HepG2 (cell line): ENCODE results near the gene MMD2. TPM values are rescaled to one million over a fixed set of nuclear protein-coding genes. Genes with fewer than 3 reads are reported as not detected.

Experiments used
- ATAC-seq: fragments of 200-7000 bp; cut with Tn5 transposase; 3 replicates; pipeline ENCODE4 v1.9.1; 2020; ENCODE audit warnings: mild to moderate bottlenecking, moderate library complexity
- BruUV-seq: library from RNA; stranded (reverse); fragments of 400-500 nt; replicated peaks from 2 replicates; lab custom pipeline; 2021; lab: Mats Ljungman, UMichigan
- CTCF ChIA-PET: fragments of 300-600 bp; formaldehyde crosslinking; extraction: SDS; loops from one replicate; lab custom pipeline; 2021; ENCODE audit warnings: low total read pairs, inconsistent platforms, low intra/inter-chr PET ratio; lab: Yijun Ruan, JAX
- POLR2A ChIA-PET: fragments of 350-600 bp; sonication (Branson Sonifier 250); formaldehyde crosslinking; loops from one replicate; lab custom pipeline; 2020; ENCODE audit warnings: antibody characterized with exemption, inconsistent platforms; lab: Yijun Ruan, JAX
- DNase-seq: peaks from one replicate; pipeline ENCODE4 v3.0.0-alpha.2; 2015; ENCODE audit warnings: low spot score
- FAIRE-seq: peaks from 3 replicates; lab custom pipeline; 2011; peaks lifted over from hg19 to GRCh38; lab: Jason Lieb, UNC
- H2AFZ ChIP-seq: one replicate; pipeline ENCODE4 v1.6.1; 2011; ENCODE audit warnings: low read length, inconsistent platforms
- H3K27ac ChIP-seq: fragments of 300-600 bp; 3 replicates; pipeline ENCODE4 v1.8.0; 2011; ENCODE audit warnings: mixed run types, mild to moderate bottlenecking, mixed read lengths, low read length, inconsistent platforms; ENCODE audit not compliant: insufficient read depth; ENCODE audit errors: extremely low read length
- H3K27me3 ChIP-seq, 2 experiments: fragments of 200-600 bp in 1 of 2; 2 replicates in 1 of 2; 3 replicates in 1 of 2; pipeline versions ENCODE4 v1.6.0 to v1.8.0; 2011; ENCODE audit warnings: low read length in 2 of 2, mild to moderate bottlenecking in 2 of 2, moderate library complexity in 2 of 2, inconsistent platforms in 1 of 2; ENCODE audit not compliant: insufficient read depth in 2 of 2, control insufficient read depth in 1 of 2
- H3K36me3 ChIP-seq, 2 experiments: fragments of 200-600 bp in 1 of 2; replicated peaks in 1 of 2; 2 replicates in 1 of 2; 3 replicates in 1 of 2; pipeline versions ENCODE4 v1.5.1 to v1.8.0; 2011; ENCODE audit warnings: low read length in 2 of 2, inconsistent platforms in 1 of 2; ENCODE audit not compliant: insufficient read depth in 2 of 2, control insufficient read depth in 1 of 2
- H3K4me1 ChIP-seq: 2 replicates; pipeline ENCODE4 v1.5.1; 2012; ENCODE audit warnings: low read length, inconsistent platforms; ENCODE audit not compliant: insufficient read depth
- H3K4me2 ChIP-seq: 2 replicates; pipeline ENCODE4 v1.6.0; 2011; ENCODE audit warnings: low read depth, low read length, inconsistent platforms
- H3K4me3 ChIP-seq, 3 experiments: fragments of 200-600 bp in 1 of 3; sonication (generic), shearing (Covaris generic) in 1 of 3; replicated peaks in 1 of 3; 2 replicates each; pipeline ENCODE4 v1.5.1; 2011 to 2016; ENCODE audit warnings: low read length in 3 of 3, inconsistent platforms in 2 of 3, low read depth in 2 of 3, mild to moderate bottlenecking in 2 of 3, control low read depth in 1 of 3, mixed read lengths in 1 of 3; ENCODE audit not compliant: insufficient read depth in 1 of 3
- H3K79me2 ChIP-seq: one replicate; pipeline ENCODE4 v1.6.1; 2011; ENCODE audit warnings: low read length, inconsistent platforms; ENCODE audit not compliant: insufficient read depth
- H3K9ac ChIP-seq: 2 replicates; pipeline ENCODE4 v1.6.0; 2011; ENCODE audit warnings: mild to moderate bottlenecking, low read depth, low read length, inconsistent platforms; ENCODE audit not compliant: insufficient read depth
- H3K9me3 ChIP-seq: 2 replicates; pipeline ENCODE4 v1.5.1; 2012; ENCODE audit warnings: mild to moderate bottlenecking, low read length
- H4K20me1 ChIP-seq: 2 replicates; pipeline ENCODE4 v1.6.0; 2011; ENCODE audit warnings: inconsistent platforms, mild to moderate bottlenecking, low read length, moderate library complexity; ENCODE audit not compliant: insufficient read depth
- ARID4A ChIP-seq: sonication (generic); formaldehyde crosslinking; IDR thresholded peaks from 2 replicates; pipeline ENCODE4 v1.5.0; 2020; ENCODE audit warnings: mild to moderate bottlenecking, missing genetic modification reagents, borderline replicate concordance
- ATF4 ChIP-seq, 2 experiments: fragments of 450-650 bp in 1 of 2; sonication (generic) in 1 of 2; formaldehyde crosslinking; IDR thresholded peaks; 2 replicates each; pipeline versions ENCODE4 v1.5.0 to v1.8.0; 2020 to 2022; ENCODE audit warnings: mild to moderate bottlenecking in 1 of 2, missing genetic modification reagents in 1 of 2
- KDM2A ChIP-seq: sonication (generic); formaldehyde crosslinking; IDR thresholded peaks from 2 replicates; pipeline ENCODE4 v1.4.0; 2020; ENCODE audit warnings: low read depth, missing genetic modification reagents, borderline replicate concordance
- MED1 ChIP-seq: sonication (generic); formaldehyde crosslinking; IDR thresholded peaks from 2 replicates; pipeline ENCODE4 v1.4.0; 2020; ENCODE audit warnings: missing genetic modification reagents
- MTF1 ChIP-seq: sonication (generic); formaldehyde crosslinking; IDR thresholded peaks from 2 replicates; pipeline ENCODE4 v1.5.0; 2020; ENCODE audit warnings: missing genetic modification reagents
- RARA ChIP-seq: IDR thresholded peaks from 2 replicates; pipeline ENCODE4 v1.6.1; 2016; ENCODE audit warnings: missing genetic modification reagents, missing compliant biosample characterization
- STAT5B ChIP-seq: sonication (generic); formaldehyde crosslinking; IDR thresholded peaks from 2 replicates; pipeline ENCODE4 v1.4.0; 2020; ENCODE audit warnings: missing genetic modification reagents
- TCF7L2 ChIP-seq: IDR thresholded peaks from 2 replicates; pipeline ENCODE4 v1.6.1; 2011; ENCODE audit warnings: mild to moderate bottlenecking, low read depth, low read length, moderate library complexity
- ZFP91 ChIP-seq: sonication (generic); formaldehyde crosslinking; IDR thresholded peaks from 2 replicates; pipeline ENCODE4 v1.9.0; 2022; ENCODE audit warnings: missing genetic modification reagents, mild to moderate bottlenecking, borderline replicate concordance
- ZNF337 ChIP-seq: sonication (generic); formaldehyde crosslinking; IDR thresholded peaks from 2 replicates; pipeline ENCODE4 v1.5.1; 2020; ENCODE audit warnings: missing genetic modification reagents, low read depth, mild to moderate bottlenecking, borderline replicate concordance
- ZNF563 ChIP-seq: sonication (generic); formaldehyde crosslinking; IDR thresholded peaks from 2 replicates; pipeline ENCODE4 v1.8.0; 2022; ENCODE audit warnings: mild to moderate bottlenecking, moderate library complexity, missing genetic modification reagents
- WGBS: methylation state at CpG from one replicate; pipeline ENCODE4 v1.1.6; 2017; ENCODE audit warnings: low lambda C conversion rate; 5-methylcytosine and 5-hydroxymethylcytosine counted together
- in situ Hi-C: cut with HindIII; loops from 2 replicates; pipeline ENCODE4 v1.10.0; 2017; ENCODE audit warnings: low pct_unique_long_range_greater_than_20kb; ENCODE audit not compliant: extremely low pct_ligation_motif_present
- intact Hi-C: fragments of 100-400 bp; cut with micrococcal nuclease; formaldehyde crosslinking; loops from one replicate; pipeline ENCODE4 v1.10.0; 2022; ENCODE audit not compliant: unreplicated experiment
- polyA plus RNA-seq, 8 experiments: library from polyadenylated mRNA; depleted of rRNA in 3 of 8; stranded (reverse) in 7 of 8; unstranded in 1 of 8; fragments of >200 nt; fragmentation: Illumina TruSeq in 4 of 8; extraction: Trizol in 4 of 8; gene quantifications; 2 replicates each; pipeline versions ENCODE4 v1.2.1 to v1.2.3, GENCODE V29; 2011 to 2016; ENCODE audit warnings: low read depth in 4 of 8, missing spikeins in 1 of 8, mixed read lengths in 1 of 8; ENCODE audit not compliant: insufficient read depth in 1 of 8
- total RNA-seq, 5 experiments: library from RNA; depleted of rRNA; stranded (reverse); fragments of >200 nt; fragmentation: Illumina TruSeq; extraction: Trizol; gene quantifications; 2 replicates each; pipeline ENCODE4 v1.2.3, GENCODE V29; 2016; ENCODE audit warnings: low read depth in 1 of 5
- TF ChIP-seq, protein P1 (sequence below): IDR thresholded peaks from 2 replicates; pipeline ENCODE4 v1.6.1; 2012; ENCODE audit warnings: inconsistent platforms

Gene MMD2
- total and polyA plus RNA-seq, 2 of the 13 experiments (the other 11 are each of a cell fraction or from before 2014, with no cell fraction given), result not detected

- DNase-seq (no peak), ATAC-seq (no peak)
- H3K27ac ChIP-seq, result no peak overlapping the region
- H2AFZ ChIP-seq, result no peak overlapping the region
- H3K79me2 ChIP-seq, result no peaks in the 10 kb centered on the region
- in situ Hi-C loops, result no loop called here
- no peak overlapping the region for H3K9ac ChIP-seq
- TF ChIP-seq MED1 (CRISPR knock-in tag) (no peak), ZFP91 (no peak), ZNF563 (no peak), ZNF337 (CRISPR knock-in tag) (no peak), MTF1 (no peak)
- TF ChIP-seq, protein P1, sequence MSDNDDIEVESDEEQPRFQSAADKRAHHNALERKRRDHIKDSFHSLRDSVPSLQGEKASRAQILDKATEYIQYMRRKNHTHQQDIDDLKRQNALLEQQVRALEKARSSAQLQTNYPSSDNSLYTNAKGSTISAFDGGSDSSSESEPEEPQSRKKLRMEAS, result no peak
- TF ChIP-seq, all 625 proteins: peak for 0
- Histone ChIP-seq H3K4me1 (no peaks in the 10 kb centered on the region), H3K9me3 (no peaks in the 10 kb centered on the region), H3K36me3 (no peaks in the 10 kb centered on the region), H3K4me2 (no peak overlapping the region), H3K4me3 (no peak overlapping the region), H3K27me3 (peaks cover 0 to 18% of the 10 kb centered on the region in 2 experiments; a peak in 1 of 5 replicates), H4K20me1 (no peaks in the 10 kb centered on the region)
- intact Hi-C loops, result no loop called here
- no TSS peak for BruUV-seq
- no peak for FAIRE-seq
- ChIA-PET POLR2A (no interaction called here), CTCF (no interaction called here)
Observed at GRCh38 chr7:4904346-4904745, 54.6 kb downstream of the MMD2 start.

- CTCF ChIA-PET, result no interaction called here
- 19% methylated on average over 11 of the region's 11 CpGs for WGBS
- H3K9me3 ChIP-seq, result no peaks in the 10 kb centered on the region
- TF ChIP-seq RARA, result no peak
- no peak for TF ChIP-seq STAT5B (CRISPR knock-in tag)
- no peak for TF ChIP-seq ATF4 (CRISPR knock-in tag; IDR thresholded peaks at IDR 0.05)
- no peak for TF ChIP-seq KDM2A (CRISPR knock-in tag)
- TF ChIP-seq, protein P1, result no peak
- TF ChIP-seq TCF7L2, result no peak
- no peak for TF ChIP-seq ARID4A
Observed at GRCh38 chr7:4895766-4896165, 63.2 kb downstream of the MMD2 start.

More at GRCh38 chr7:4895766-4896165, 63.2 kb downstream of the MMD2 start:
- Histone ChIP-seq H3K27ac (no peak overlapping the region), H4K20me1 (no peaks in the 10 kb centered on the region), H3K4me2 (no peak overlapping the region), H2AFZ (no peak overlapping the region), H3K4me3 (no peak overlapping the region), H3K36me3 (no peaks in the 10 kb centered on the region), H3K79me2 (no peaks in the 10 kb centered on the region), H3K27me3 (peaks cover 0 to 2% of the 10 kb centered on the region in 2 experiments; a peak in 1 of 5 replicates), H3K9ac (no peak overlapping the region), H3K4me1 (no peaks in the 10 kb centered on the region)
- in situ Hi-C loops, result no loop called here
- DNase-seq (no peak), FAIRE-seq (no peak), ATAC-seq (no peak)
- POLR2A ChIA-PET, result no interaction called here
- intact Hi-C loops, result no loop called here
- BruUV-seq, result no TSS peak
